ENCODE results near the gene IL15. TPM values are rescaled to one million over a fixed set of nuclear protein-coding genes. Genes with fewer than 3 reads are reported as not detected.

Gene IL15
- total and polyA plus RNA-seq, 2 of the 4 experiments (the other 2 are of a cell fraction), result 5.0 to 5.2 TPM

DNA sequence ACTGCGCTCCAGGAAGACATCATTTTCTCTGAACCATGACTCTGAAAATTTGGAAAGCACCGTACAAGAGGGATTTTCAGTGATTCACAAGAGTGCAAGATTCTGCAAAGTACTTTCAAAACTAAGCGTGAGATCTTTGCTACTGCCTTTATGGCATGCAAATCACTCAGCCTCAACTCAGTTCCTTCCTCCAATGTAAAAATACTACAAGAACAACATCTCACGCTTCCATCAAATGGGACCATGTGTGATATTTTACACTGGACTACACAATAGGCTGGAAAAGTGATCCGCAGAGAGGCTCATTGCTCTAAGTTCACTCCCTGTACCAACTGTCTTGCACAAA is 674 bp upstream of the IL15 start:
- 0 out of 2 replicates have a peak overlapping the region, but pooled peaks have one; percentile 0 for H2BK20ac ChIP-seq (ENCODE audit: low read depth, low read length)
- WGBS, 2 experiments (ENCODE audit: extremely low coverage in 2 of 2, insufficient read length in 1 of 2), result 73% methylated on average over 3 of the region's 5 CpGs; no CpG with 5 or more reads in 1 of the 2 experiments
- peak overlapping the region; percentile 39 for H3K23ac ChIP-seq (ENCODE audit: low read depth, low read length)
- H3K56ac ChIP-seq (ENCODE audit: extremely low read depth, insufficient read depth, low read length), result no peak overlapping the region
- peaks cover 2 to 19% of the 10 kb centered on the region in 2 experiments; a peak in 3 of 4 replicates for H3K79me1 ChIP-seq (ENCODE audit: low read depth in 1 of 2, low read length in 2 of 2)
- H3K9ac ChIP-seq (ENCODE audit: low read depth, low read length), result no peak overlapping the region; the same call in 1 of the 2 replicates
- H2AK9ac ChIP-seq (replicated peaks; ENCODE audit: low read depth, low read length, poor library complexity), result no peak overlapping the region
- dilution Hi-C loops (cut with HindIII; ENCODE audit: low sequenced_read_pairs, unreplicated experiment) (no loop called here), in situ Hi-C loops (cut with MboI; ENCODE audit: low sequenced_read_pairs) (no loop called here), intact Hi-C loops (cut with micrococcal nuclease) (loop anchor here (1.0 to 10.0 kb wide), 7 partner anchors 75 to 1207 kb away; no protein-coding TSS in a partner anchor)
- no peak overlapping the region for H3K27ac ChIP-seq (ENCODE audit: insufficient read depth, low read length)
- ATAC-seq (ENCODE audit: low read depth) (no peak), DNase-seq (no peak)
- peak overlapping the region; percentile 27; the same call in 1 of the 2 replicates for H2AK5ac ChIP-seq (ENCODE audit: low read depth, low read length)
- no peaks in the 10 kb centered on the region for H3K36me3 ChIP-seq (ENCODE audit: control insufficient read depth, insufficient read depth, low read length)
- no peak overlapping the region for H4K5ac ChIP-seq (ENCODE audit: low read depth, low read length)
- peak overlapping the region; percentile 97 for H2AFZ ChIP-seq (replicated peaks; ENCODE audit: low read length, poor library complexity)
- 0 out of 2 replicates have a peak overlapping the region, but pooled peaks have one; percentile 10 for H3K14ac ChIP-seq (replicated peaks; ENCODE audit: low read depth, low read length)
- no peaks in the 10 kb centered on the region for H4K20me1 ChIP-seq (ENCODE audit: insufficient read depth, low read length)
- H3K9me3 ChIP-seq (ENCODE audit: control insufficient read depth, insufficient read depth, low read length), result no peaks in the 10 kb centered on the region
- CTCF ChIA-PET, result no interaction called here
- H3K4ac ChIP-seq (ENCODE audit: low read depth, low read length), result peak overlapping the region; percentile 82; the same call in 1 of the 2 replicates
- no peaks in the 10 kb centered on the region for H3K4me1 ChIP-seq (ENCODE audit: control insufficient read depth, insufficient read depth, low read length)
- peak overlapping the region; percentile 79 to 85; a peak in 2 of 4 replicates for H4K8ac ChIP-seq (ENCODE audit: low read depth in 2 of 2, low read length in 2 of 2)
- peak overlapping the region; percentile 14; the same call in 1 of the 3 replicates for H2BK15ac ChIP-seq (ENCODE audit: low read depth, low read length)
- POLR2A ChIA-PET (ENCODE audit: unreplicated experiment), result no interaction called here
- no peaks in the 10 kb centered on the region for H3K27me3 ChIP-seq (ENCODE audit: control insufficient read depth, insufficient read depth, low read length)
- no peak overlapping the region; the same call in 1 of the 2 replicates for H4K91ac ChIP-seq (ENCODE audit: insufficient read depth, low read depth, low read length)
- no TSS peak for BruUV-seq (replicated peaks)
- H2BK5ac ChIP-seq (ENCODE audit: low read depth, low read length, poor library complexity, severe bottlenecking), result no peak overlapping the region
- no peak overlapping the region for H3K18ac ChIP-seq (ENCODE audit: low read depth, low read length)
- peak overlapping the region; percentile 73 for H3K4me2 ChIP-seq (ENCODE audit: low read depth, low read length)
- no peaks in the 10 kb centered on the region for H3K9me1 ChIP-seq (ENCODE audit: insufficient read depth, low read length)
- no peak for TF ChIP-seq POLR2A (IDR thresholded peaks at IDR 0.05; ENCODE audit: low read depth, low read length)
- TF ChIP-seq RCOR1 (IDR thresholded peaks at IDR 0.05; ENCODE audit: insufficient replicate concordance, low read length), result no peak
- TF ChIP-seq FOS (IDR thresholded peaks at IDR 0.05; ENCODE audit: low read depth, low read length), result no peak
- TF ChIP-seq, protein P1, sequence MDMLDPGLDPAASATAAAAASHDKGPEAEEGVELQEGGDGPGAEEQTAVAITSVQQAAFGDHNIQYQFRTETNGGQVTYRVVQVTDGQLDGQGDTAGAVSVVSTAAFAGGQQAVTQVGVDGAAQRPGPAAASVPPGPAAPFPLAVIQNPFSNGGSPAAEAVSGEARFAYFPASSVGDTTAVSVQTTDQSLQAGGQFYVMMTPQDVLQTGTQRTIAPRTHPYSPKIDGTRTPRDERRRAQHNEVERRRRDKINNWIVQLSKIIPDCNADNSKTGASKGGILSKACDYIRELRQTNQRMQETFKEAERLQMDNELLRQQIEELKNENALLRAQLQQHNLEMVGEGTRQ (IDR thresholded peaks at IDR 0.05; ENCODE audit: low read depth, low read length), result no peak
- TF ChIP-seq, protein P2, sequence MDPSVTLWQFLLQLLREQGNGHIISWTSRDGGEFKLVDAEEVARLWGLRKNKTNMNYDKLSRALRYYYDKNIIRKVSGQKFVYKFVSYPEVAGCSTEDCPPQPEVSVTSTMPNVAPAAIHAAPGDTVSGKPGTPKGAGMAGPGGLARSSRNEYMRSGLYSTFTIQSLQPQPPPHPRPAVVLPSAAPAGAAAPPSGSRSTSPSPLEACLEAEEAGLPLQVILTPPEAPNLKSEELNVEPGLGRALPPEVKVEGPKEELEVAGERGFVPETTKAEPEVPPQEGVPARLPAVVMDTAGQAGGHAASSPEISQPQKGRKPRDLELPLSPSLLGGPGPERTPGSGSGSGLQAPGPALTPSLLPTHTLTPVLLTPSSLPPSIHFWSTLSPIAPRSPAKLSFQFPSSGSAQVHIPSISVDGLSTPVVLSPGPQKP (IDR thresholded peaks at IDR 0.05; ENCODE audit: borderline replicate concordance, low read depth, low read length), result no peak
- no peak for TF ChIP-seq RAD21 (IDR thresholded peaks at IDR 0.05; ENCODE audit: low read length)
- TF ChIP-seq SMC3 (IDR thresholded peaks at IDR 0.05; ENCODE audit: low read depth, low read length), result no peak
- no peak for TF ChIP-seq CHD1 (IDR thresholded peaks at IDR 0.05; ENCODE audit: low read depth, low read length)
- TF ChIP-seq RFX5 (IDR thresholded peaks at IDR 0.05; ENCODE audit: low read depth, low read length), result no peak
- TF ChIP-seq NFE2L2 (IDR thresholded peaks at IDR 0.05; ENCODE audit: low read depth, low read length), result no peak
- no peak for TF ChIP-seq BHLHE40 (IDR thresholded peaks at IDR 0.05; ENCODE audit: low read depth, low read length)
- no peak for TF ChIP-seq MAFK (IDR thresholded peaks at IDR 0.05; ENCODE audit: low read depth, low read length)
- TF ChIP-seq, protein P3, sequence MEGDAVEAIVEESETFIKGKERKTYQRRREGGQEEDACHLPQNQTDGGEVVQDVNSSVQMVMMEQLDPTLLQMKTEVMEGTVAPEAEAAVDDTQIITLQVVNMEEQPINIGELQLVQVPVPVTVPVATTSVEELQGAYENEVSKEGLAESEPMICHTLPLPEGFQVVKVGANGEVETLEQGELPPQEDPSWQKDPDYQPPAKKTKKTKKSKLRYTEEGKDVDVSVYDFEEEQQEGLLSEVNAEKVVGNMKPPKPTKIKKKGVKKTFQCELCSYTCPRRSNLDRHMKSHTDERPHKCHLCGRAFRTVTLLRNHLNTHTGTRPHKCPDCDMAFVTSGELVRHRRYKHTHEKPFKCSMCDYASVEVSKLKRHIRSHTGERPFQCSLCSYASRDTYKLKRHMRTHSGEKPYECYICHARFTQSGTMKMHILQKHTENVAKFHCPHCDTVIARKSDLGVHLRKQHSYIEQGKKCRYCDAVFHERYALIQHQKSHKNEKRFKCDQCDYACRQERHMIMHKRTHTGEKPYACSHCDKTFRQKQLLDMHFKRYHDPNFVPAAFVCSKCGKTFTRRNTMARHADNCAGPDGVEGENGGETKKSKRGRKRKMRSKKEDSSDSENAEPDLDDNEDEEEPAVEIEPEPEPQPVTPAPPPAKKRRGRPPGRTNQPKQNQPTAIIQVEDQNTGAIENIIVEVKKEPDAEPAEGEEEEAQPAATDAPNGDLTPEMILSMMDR (conservative IDR thresholded peaks at IDR 0.05; ENCODE audit: low read depth, low read length), result no peak
- TF ChIP-seq MAZ (IDR thresholded peaks at IDR 0.05; ENCODE audit: borderline replicate concordance, low read depth, low read length), result no peak
- no peak for TF ChIP-seq CEBPB (IDR thresholded peaks at IDR 0.05; ENCODE audit: low read depth, low read length)
- no peak for TF ChIP-seq MXI1 (IDR thresholded peaks at IDR 0.05; ENCODE audit: borderline replicate concordance, low read depth, low read length)
- H2BK120ac ChIP-seq (ENCODE audit: low read depth, low read length), result no peak overlapping the region
- H3K4me3 ChIP-seq (ENCODE audit: insufficient read depth, low read depth, low read length), result peak overlapping the region; percentile 85

Data from IMR-90 (cell line).